Endometrium (tissue), 2 donors: ENCODE measurements around the gene CBFA2T3.
"Not testable (repeated sequence)": the region's sequence is repeated elsewhere in the genome, so short reads cannot be mapped to it uniquely, and the experiment has no call there.

Experiments
- FAIRE-seq: peaks from 2 replicates; lab custom pipeline; 2012; peaks lifted over from hg19 to GRCh38; lab: Jason Lieb, UNC
- donor health status: control.
- donor health status: control.

CBFA2T3 gene

GRCh38 chr16:88977018-88977811 lies at the start of gene CBFA2T3:
TSS of gene CBFA2T3 (minus strand) at chr16:88977207. CDS start at chr16:88976807, 400 bp downstream.
- FAIRE-seq: no peak

- FAIRE-seq: no peak
Observed at GRCh38 chr16:89026121-89026612, 49.2 kb upstream of the CBFA2T3 start.

GRCh38 chr16:89025636-89026035 lies 48.6 kb upstream of the CBFA2T3 start:
- no peak for FAIRE-seq

GRCh38 chr16:89024546-89025060 lies 47.6 kb upstream of the CBFA2T3 start:
- no peak for FAIRE-seq

- no peak for FAIRE-seq
Observed at GRCh38 chr16:89023621-89024511, 46.9 kb upstream of the CBFA2T3 start.

GRCh38 chr16:89023151-89023551 lies 46.1 kb upstream of the CBFA2T3 start:
- FAIRE-seq: no peak

- FAIRE-seq: no peak
Observed at GRCh38 chr16:89022051-89022836, 45.2 kb upstream of the CBFA2T3 start.

GRCh38 chr16:89020925-89021595 lies 44.1 kb upstream of the CBFA2T3 start:
- no peak for FAIRE-seq

- no peak for FAIRE-seq
Observed at GRCh38 chr16:89020068-89020924, 43.3 kb upstream of the CBFA2T3 start.

GRCh38 chr16:89019511-89019910 lies 42.5 kb upstream of the CBFA2T3 start:
- no peak for FAIRE-seq

GRCh38 chr16:89018282-89019158 lies 41.5 kb upstream of the CBFA2T3 start:
- no peak for FAIRE-seq

- FAIRE-seq: no peak
Observed at GRCh38 chr16:89017543-89018281, 40.7 kb upstream of the CBFA2T3 start.

GRCh38 chr16:89016561-89016960 lies 39.6 kb upstream of the CBFA2T3 start:
- FAIRE-seq: not testable (repeated sequence)

GRCh38 chr16:89015271-89015859 lies 38.4 kb upstream of the CBFA2T3 start:
- FAIRE-seq: no peak

- no peak for FAIRE-seq
Observed at GRCh38 chr16:89014403-89015230, 37.6 kb upstream of the CBFA2T3 start.

GRCh38 chr16:89013692-89014402 lies 36.8 kb upstream of the CBFA2T3 start:
- no peak for FAIRE-seq

- no peak for FAIRE-seq
Observed at GRCh38 chr16:89013111-89013510, 36.1 kb upstream of the CBFA2T3 start.
